Activated CD8-positive, alpha-beta memory T cell treated with anti-CD3 and anti-CD28 coated beads, Interleukin-2, amount 50 U/mL, for 1 hour (primary cell): ENCODE measurements around the gene UBE2D2.

Source experiments
- DNase-seq: peaks from one replicate; pipeline ENCODE4 v3.0.0-alpha.2; 2020; ENCODE audit errors: extremely low read depth

UBE2D2 gene

GRCh38 chr5:139648205-139649081, 87.3 kb downstream of the UBE2D2 start, which contains the start of gene CXXC5:
CXXC5 (plus strand) TSS chr5:139648349; CDS start chr5:139680524, 32,175 bp downstream.
- no peak for DNase-seq

GRCh38 chr5:139649082-139649991, 88.2 kb downstream of the UBE2D2 start:
- DNase-seq = no peak

- no peak for DNase-seq
Observed at GRCh38 chr5:139650031-139650688, 89.0 kb downstream of the UBE2D2 start.

- DNase-seq = no peak
Observed at GRCh38 chr5:139650689-139651042, 89.5 kb downstream of the UBE2D2 start.

DNA sequence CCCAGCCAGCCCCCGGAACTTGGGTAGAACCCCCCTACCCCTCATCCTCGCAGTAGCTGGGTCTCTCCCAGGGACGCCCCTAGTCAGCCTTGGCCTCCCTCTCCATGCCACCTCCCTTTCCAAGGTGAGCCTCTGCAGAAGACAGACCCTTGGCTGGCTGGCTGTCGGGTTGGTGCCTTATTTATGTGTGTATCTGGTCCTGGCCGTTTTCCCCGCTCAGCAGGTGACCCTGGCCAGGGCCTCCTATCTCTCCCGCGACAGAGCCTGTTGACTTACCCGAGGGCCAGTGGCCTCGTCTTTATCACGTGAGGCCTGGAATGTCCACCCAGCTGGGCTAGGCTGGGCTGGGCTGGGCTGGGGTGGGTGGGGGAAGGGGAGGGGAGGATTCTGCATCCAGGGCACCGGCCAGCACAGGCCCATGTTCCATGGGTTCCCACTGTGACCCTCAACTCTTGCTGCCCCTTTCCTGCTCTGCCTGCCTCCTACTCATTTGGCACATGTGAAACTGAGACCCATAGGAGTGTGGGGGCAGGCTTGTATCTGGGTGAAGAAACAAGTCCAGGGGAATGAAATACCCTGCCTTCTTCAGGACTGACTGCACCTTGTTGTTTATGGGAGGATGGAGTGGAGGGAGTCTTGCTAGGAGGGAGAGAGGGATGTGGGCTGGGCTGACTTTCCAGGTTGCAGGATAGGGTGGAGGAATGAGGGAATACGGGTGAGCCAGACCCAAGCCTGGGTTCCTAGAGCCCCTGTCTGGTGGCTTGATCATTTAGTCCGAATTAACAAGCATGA, 90.1 kb downstream of the UBE2D2 start:
- DNase-seq = no peak

DNA sequence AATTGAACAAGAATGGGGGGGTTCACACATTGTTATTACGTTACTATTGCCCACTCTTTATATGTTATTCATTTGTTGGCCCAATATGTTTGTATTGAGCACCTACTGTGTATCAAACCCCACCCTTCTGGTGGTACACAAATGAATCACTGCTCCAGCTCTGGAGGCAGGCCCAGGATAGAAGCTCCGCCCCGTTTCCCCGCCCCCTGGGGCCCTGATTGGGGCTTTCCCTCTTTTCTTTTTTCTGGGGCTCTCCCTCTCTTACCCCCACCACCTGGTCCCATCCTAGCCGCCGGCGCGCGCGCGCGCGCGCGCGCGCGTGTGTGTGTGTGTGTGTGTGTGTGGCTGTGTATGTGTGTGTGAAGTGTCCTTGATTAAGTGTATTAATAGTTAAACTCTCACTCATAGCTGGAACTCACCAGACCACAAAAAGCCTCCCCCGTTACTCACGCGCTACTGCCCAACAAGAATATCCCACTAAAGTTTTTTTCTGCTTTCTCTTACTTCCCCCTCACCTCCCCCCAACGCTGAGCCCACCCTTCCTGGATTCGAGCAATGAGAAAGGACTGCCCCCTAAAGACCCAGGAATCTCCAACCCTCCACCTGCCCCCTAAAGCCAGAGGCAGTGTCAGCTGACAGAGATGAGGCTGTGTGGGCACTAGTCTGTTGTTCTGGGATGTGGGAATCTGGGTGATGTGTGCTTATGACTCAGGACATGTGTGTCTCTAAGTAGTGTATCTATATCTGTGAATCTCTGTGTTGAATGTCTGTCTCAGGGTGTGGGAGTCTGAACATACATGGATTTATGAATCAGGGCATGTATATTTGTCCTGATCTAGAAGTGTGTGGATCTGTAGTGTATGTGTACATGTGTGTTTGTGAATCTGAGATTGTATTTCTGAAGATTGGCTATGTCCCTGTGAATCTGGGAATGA, 91.0 kb downstream of the UBE2D2 start:
- no peak for DNase-seq

GRCh38 chr5:139652788-139653241, 91.7 kb downstream of the UBE2D2 start:
- no peak for DNase-seq

DNA sequence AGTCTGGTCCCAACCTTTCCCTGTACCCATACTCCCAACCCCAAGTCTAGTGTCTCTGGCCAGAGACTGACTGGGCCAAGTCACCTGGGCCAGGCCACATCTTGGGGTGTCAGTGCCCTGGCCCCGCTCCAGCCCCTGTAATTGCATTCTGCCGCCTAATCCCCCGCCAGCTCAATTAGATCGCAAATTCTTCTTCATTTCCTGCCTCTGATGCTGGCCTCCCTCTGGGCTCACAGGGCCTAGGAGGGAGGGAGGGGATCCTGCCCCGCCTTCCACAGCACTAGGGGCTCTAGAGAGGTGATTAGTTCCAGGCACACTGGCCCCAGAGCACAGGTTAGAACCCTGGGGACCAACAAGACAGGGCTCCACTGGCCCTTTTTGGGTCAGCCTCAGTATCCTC, 92.5 kb downstream of the UBE2D2 start:
- no peak for DNase-seq

GRCh38 chr5:139654464-139654863, 93.3 kb downstream of the UBE2D2 start:
- DNase-seq = no peak

- DNase-seq = no peak
Observed at GRCh38 chr5:139654871-139655491, 93.8 kb downstream of the UBE2D2 start.

DNA sequence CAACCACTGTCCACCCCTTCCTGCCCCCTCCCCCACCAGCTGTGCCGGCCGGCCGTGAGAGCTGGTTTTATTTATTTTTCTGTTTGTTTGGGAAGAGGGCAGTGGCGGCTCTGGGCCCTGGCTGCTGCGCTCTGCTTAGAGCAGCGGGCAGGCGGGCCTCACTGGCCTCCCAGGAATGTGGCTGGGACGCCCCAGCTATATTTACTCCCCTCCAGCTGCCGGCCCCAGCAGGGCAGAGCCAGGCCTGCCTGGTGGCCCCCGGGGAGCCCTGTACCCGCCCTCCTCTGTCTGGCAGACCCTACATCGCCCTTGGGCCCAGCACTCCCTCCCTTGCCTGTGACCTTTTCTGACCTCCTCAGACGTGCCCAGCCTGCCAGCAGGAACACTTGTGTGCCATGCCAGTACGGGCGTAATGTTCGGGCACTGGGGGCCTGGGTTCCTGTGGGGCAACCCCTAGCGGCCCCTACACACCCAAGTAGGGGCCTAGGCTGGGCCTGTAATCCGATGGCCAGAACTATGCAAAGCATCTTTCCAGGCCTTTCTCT, 94.7 kb downstream of the UBE2D2 start:
- no peak for DNase-seq

- DNase-seq = no peak
Observed at GRCh38 chr5:139657363-139658321, 96.5 kb downstream of the UBE2D2 start.

DNA sequence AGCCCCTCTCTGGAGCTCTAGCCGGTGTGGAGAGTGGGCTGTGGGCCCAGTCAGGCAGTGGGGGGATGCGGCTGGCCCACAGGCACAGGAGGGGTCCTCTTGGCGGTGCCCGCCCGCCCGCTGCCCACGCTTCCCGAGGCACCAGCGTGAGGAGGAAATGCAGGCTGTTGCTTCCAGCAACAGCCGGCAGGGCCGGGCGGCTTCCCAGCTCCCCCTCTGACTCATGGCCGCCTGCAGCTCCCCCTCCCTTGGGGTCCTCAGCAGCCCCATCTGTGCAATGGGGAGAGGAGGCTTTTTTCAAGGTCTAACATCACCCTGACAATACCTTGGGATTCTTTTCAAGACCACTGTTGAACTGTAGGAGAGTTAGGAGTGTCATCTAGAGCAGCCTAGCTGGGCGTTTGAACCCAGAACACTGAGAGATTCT, 97.4 kb downstream of the UBE2D2 start:
- DNase-seq = no peak

DNA sequence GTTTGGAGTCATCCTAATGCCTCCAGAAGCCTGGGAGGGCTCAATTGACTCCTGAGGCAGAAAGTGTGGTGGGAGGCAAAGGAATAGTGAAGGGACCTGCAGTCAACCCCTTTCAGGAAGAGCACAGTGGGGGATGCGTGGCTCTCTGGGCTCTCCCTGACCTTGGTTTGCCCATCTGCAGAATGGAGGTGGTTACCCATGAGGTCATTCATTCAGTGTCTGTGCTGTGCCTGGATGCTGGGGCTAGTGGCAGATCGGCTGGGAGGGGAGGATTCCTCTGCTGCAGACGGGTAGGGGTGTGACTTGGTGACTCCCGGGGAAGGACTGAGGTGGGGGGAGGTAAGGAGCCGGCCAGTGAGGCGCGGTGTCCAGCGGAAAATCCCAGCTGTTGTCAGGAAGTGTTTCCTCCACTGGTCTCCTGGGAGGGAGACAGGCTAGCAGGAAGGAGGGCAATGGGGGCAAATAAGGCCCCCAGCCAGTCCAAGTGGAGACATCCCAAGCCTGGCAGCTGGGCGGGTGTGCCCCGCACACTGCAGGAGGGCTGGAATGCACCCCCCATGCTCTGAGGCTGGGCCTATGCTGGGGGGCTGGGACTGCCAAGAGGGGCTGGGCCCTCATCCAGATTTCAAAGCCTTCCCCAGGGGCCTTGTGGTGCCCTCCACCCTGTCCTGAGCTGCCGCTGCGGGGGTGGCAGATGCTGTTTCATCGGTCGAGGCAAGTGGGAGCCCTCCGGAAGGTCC, 98.0 kb downstream of the UBE2D2 start:
- no peak for DNase-seq

DNA sequence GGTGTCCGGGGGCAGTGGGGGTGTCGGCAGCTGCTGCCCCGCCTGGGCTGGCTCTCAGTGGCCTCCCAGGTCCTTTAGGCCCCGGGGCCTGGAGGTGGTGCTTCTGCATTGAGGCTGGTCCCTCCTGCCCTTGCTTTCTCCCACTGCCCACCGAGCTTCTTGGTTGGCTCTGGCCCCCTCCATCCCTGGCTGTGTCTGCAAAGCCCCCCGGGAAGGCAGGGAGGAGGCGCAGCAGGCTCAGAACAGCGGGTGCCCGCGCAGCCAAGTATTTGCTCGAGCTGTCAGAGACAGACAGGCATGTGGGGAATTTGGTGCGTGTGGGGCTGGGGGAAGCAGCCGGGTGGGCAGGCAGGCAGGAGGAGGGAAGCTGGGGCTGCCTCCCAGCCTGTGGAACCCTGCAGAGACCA, 98.6 kb downstream of the UBE2D2 start:
- DNase-seq = no peak

GRCh38 chr5:139660105-139660922, 99.2 kb downstream of the UBE2D2 start:
- no peak for DNase-seq
